ENCODE results near the gene SMAD6.

The SMAD6 gene

DNA sequence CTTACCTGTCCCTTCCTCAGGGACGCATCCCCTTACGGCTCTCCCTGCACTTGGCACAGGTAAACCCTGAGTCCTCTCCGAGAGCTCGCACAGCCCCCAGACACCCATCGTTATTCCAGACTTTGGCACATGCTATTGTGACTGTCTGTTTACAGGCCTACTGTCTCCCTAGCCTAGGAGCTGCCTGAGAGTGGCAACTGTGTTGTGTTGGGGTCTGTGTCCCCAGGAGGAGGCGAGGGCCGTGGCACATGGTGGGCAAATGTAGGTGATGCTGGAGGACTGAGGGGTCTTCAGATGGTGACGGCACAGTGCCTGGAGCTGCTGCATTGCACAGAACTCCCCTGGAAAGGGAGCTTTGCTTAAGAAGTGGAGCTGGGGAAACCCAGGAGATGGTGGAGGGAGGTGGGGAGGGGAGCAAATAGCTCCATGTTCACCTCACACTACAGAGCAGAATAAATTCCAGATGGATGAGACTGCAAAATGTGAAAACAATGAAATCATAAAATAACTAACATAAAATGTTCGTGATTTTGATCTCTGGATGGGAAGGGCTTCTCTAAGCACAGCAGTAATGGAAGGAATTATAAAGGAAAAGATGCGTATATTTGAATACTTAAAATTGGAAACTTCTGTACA, 96.5 kb downstream of the SMAD6 start:
- DNase-seq (ENCODE audit: low spot score), result peak; percentile 78

GRCh38 chr15:66799242-66799641, 97.2 kb downstream of the SMAD6 start:
- DNase-seq (ENCODE audit: low spot score), result no peak

- DNase-seq (ENCODE audit: low spot score), result peak; percentile 38
These were observed 98.7 kb downstream of the SMAD6 start for GRCh38 chr15:66800584-66801235.

DNA sequence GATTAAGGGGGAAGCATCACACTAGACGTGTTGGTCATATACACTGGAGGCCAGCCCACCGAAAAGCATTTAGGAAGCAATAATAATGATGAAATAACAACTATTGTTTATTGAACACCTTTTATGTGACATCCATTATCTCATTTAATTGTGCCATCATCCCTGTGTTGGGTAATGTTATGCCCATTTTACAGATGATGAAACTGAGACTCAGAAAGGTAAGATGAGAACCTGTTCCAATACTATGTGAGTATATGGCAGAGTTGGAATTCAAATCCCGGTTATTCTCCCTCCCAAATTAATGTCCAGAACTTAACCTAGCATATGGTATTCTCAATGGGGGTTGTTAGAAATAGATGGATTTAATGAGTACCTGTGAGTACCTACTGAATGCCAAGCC, 99.2 kb downstream of the SMAD6 start:
- no peak for DNase-seq (ENCODE audit: low spot score)

DNA sequence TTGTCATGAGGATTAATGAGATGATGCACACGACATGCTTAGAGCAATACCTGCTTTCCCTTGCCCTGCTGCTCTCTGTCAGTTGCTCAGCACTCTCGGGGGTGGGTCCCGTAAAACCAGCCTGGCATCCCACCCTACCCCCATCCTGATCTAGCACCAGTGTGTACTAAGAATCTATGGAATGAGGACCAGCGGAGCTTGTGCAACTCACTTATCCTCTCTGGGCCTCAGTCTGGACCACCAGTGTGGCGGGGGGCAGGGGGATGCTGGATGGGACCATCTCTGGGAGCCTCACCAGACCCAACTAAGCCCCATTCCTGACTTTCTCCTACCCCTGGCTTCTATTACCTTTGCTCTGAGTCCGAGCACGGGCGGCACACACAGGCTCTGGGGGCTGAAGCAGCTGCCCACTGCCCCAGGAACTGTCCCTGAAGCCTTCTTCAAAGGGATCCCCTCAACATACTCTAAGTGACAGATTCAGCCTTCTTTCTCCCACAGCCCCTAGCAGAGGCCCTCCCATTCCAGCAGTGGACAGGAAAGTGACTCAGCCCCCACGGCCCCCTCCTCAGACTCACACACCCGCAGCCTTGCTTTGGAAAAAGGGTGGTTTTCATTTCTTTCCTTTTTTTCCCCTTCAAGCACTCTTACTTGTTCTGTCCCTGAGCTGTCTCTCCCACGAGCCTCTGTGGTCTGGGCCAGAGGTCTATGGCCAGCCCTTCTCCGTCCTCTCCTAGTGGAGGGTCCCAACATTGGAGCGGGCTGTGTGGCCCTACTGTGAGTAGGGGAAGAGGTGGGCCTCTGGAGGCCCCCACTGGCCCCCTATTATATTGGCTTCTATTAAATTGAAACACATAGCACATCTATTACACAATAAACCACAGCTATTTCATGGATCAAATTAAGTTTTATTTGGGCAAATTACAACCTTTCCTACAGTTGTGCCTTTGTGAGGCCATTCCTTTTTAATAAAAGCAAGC, 100.3 kb downstream of the SMAD6 start:
- DNase-seq (ENCODE audit: low spot score), result peak; percentile 66

- peak; percentile 98 for DNase-seq (ENCODE audit: low spot score)
These were observed 101.2 kb downstream of the SMAD6 start for GRCh38 chr15:66803182-66803729.

GRCh38 chr15:66803749-66804148, 101.7 kb downstream of the SMAD6 start:
- DNase-seq (ENCODE audit: low spot score), result no peak

DNA sequence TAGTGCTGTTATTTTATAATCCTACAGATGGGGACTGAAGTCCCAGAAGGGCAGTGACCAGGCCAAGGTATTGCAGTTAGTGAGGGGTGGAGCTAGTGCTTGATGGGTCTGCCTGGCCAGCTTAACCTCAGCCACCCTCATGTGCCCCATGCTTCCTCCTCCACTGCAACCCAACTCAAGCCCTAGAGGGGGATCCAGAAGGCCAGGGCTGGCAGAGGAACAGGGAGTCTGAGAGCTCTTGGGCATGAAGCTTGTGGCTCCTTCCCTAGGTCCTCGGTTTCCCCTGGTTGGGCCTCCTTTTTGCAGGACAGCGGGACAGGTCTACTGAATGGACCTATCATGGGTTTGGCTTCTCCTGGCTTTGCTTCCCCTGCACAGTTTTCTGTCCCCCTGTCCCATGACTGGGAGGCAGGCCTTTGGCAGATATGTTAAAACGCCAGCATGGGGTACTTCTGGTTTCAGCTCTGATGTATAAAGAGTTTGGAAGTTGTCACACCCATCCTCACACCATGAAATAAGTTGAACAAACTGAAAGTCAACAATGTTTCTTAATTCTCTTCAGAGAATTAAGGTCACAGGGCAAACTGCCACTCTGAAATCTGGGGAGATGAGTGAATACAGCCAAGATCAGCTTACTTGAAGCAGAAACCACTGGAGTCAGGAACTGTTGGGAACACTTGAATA, 103.3 kb downstream of the SMAD6 start:
- DNase-seq (ENCODE audit: low spot score), result no peak

DNA sequence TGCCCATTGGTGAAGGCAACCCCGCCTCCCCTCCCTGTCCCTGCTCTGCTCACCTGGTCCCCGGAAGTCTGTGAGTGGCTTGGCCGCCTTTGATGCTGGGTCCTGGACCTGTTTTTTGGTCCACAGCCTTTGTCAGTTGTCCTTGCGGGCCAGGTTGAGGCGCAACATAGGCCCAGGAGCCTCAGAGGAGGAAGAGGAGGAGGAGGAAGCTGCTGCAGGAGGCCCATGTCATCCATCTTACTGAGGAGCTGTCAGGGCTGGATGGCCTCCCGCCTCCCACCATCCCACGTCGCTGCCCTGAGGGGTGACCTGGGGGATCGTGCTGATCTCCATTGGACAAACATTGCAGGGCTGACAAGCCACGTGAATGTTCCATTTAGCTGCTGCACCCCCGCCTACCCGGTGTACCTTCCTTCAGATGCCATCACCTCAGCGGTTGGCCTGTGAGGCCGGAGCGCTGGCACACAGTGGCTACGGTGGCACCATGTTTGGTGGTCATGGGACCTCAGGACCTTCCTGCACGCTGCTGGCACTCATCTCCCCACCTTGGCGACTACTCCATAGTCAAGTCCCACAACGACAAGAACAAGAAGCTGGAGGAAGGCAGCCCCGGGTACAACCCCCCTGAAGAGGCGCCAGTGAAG, 106.3 kb downstream of the SMAD6 start:
- no peak for DNase-seq (ENCODE audit: low spot score)

DNA sequence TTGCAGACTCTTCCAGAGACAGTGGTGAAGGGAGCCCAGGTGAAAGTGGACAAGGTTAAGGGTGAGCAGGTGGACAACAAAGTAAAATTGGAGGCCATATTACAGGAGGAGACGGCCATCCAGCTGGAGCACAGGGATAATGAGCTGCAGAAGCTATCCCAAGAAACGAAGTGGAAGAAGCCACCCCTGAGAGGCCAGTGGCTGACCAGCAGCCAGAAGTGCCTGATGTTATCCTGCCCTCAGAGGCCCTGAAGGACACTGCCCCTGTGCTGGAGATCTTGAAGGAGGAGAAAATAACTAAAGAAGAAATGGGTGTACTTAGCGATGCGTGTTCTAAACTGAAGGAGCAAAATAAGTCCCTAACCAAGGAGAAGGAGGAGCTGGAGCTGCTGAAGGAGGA, 107.6 kb downstream of the SMAD6 start:
- DNase-seq (ENCODE audit: low spot score), result no peak

- DNase-seq (ENCODE audit: low spot score), result peak; percentile 76
These were observed 113.3 kb downstream of the SMAD6 start for GRCh38 chr15:66815318-66815717.

- no peak for DNase-seq (ENCODE audit: low spot score)
These were observed 114.2 kb downstream of the SMAD6 start for GRCh38 chr15:66816201-66816600.

DNA sequence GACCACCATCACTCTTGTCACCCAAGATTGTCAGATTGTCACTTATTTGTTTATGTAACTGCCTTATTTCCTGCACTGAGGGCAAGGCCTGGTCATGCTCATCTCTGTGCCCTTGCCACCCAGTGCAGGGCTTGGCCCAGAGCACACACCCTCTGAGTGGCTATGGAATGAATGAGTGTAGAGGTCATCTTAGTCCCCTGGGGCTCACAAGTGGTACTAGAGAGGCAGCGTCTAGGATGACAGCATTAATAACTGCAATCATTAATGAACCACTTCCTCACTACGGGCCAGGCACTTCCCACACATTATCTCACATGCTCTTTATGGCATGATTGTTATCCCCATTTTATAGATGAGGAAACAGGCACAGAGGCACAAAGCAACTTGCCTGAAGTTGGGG, 117.0 kb downstream of the SMAD6 start:
- no peak for DNase-seq (ENCODE audit: low spot score)

DNA sequence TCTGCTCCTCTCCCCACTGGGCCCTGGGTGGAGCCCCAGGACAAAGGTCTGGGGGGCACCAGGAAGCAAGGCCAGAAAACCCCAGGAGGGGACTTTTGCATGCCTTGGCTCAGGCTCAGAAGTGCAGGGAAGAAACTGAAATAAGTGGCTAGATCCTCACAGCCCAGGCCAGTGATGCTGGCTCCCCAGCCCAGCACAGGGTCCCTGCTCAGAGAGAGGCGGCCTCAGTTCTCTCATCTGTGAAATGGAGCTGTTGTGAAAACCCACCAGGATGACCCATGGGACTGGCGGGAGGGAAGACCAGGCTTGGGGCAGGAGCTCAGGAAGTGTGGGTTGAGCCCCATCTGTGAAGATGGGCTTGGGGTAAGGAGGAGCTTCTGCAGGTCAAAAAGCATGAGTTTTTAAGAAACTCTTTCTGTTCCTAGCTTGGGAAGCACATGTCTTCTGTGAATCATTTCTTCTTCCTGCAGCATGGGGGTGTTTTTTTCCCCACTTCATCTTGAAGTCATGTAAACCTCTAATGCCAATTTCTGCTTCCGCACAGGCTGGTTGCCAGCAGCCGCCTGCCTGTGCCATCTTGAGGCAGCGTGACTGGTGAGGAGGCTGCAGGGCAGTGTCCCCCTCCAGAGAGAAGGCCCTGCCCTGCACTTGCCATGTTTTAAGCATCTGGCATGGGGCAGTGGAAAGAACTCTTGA, 118.6 kb downstream of the SMAD6 start:
- DNase-seq (ENCODE audit: low spot score), result peak; percentile 47

GRCh38 chr15:66821307-66821706, 119.3 kb downstream of the SMAD6 start:
- no peak for DNase-seq (ENCODE audit: low spot score)

DNA sequence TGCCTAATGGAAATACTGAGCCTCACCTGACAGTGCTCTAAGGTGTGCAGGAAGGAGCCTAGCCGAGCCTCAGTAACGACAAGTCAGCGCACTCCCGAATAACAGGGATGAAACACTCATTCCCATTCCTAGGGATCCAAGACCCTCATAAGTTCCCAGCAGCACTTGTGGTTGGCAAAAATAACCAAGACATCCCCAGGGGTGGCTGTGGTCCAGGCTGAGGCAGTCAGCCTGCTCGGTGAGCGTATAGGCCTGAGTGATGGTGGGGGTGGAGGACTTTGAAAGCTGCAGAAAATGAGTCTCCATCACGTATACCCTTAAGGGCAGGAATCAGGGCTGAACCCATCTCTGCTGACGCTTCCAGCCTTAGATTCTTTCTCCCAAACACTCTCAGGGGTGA, 120.1 kb downstream of the SMAD6 start:
- DNase-seq (ENCODE audit: low spot score), result no peak

DNA sequence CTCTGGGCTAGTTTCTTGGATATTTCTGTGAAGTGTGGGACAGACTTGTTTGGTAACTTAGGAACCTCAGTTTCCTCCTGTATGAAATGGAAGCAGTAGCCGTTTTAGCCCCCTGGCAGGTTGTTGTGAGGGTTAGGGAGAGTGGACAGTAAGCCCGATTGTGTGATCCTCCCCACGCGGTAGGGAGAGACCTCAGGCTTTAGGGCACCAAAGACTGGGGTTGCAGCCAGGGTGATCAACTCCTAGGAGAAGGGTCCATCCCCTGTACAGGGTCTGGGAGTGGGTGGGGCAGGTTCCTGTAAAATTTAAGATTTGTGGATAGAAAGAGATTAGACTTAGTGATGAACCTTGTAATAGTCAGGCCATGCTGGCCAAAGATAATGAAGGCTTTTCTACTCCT, 120.5 kb downstream of the SMAD6 start:
- DNase-seq (ENCODE audit: low spot score), result no peak

DNA sequence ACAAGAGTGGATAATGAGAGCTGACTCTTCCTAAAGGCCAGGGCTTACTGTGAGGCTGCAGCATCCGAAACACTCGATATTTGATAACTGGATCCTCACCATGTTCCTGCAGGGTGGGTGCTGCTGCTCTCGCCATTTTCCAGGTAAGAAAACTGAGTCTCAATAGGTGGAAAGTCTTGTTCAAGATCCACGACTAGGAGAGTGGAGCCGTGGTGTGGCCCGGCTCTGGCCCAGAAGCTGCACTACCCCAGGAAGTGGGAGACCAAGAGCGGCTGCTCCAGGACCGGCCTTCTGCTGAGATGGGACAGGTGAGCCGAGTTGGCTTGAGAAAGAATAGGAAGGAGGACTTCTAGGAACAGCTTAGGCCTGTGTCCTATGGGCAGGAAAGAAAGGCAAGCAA, 121.6 kb downstream of the SMAD6 start:
- DNase-seq (ENCODE audit: low spot score), result no peak

DNA sequence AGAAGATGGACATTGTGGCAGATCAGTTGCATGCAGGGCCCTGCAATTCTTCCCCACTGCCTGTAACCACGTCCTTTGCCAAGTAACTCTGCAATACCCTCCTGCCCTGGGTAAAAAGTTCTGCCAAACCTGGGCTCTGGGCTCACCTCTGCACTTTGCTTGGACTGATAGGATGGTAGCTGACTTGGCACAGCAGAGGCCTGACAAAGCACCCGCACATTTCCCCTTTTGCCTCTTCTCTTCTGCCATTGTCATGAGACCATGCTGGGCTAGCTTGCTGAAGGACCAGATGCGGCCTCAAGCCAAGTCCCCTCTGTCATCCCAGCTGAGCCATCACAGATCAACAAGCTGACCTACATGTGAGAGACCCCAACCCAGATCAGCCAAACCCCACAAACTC, 122.4 kb downstream of the SMAD6 start:
- DNase-seq (ENCODE audit: low spot score), result no peak

GRCh38 chr15:66825139-66825538, 123.1 kb downstream of the SMAD6 start:
- no peak for DNase-seq (ENCODE audit: low spot score)

DNA sequence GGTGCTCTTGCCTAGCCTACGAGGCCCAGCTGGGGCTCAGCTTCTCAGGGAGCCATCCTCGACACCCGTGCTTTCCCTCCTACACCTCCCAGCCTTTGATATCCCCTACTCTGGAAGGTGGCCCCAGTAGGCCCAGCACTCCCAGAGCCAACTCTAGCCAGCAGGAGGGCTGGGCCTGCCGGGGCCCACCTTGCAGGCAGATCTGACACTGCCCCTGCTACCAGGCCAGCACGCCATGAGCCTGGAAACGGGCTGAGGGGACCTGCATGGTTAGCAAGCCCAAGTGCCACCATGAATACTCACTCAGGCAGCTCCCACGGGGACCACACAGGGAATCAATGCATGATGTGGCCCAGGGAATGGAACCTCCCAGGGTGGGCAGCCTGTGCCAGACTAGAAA, 123.7 kb downstream of the SMAD6 start:
- DNase-seq (ENCODE audit: low spot score), result no peak

Data from GM03348 (cell line).